HEK293 (cell line): ENCODE results near the gene LSM14B.

Source experiments
- GLI2 ChIP-seq: fragments of 450-650 bp; formaldehyde crosslinking; IDR thresholded peaks from 2 replicates; pipeline ENCODE4; 2017; ENCODE audit warnings: missing biosample characterization, missing genetic modification characterization, low read depth, borderline replicate concordance
- GLIS2 ChIP-seq: fragments of 450-650 bp; formaldehyde crosslinking; IDR thresholded peaks from 2 replicates; pipeline ENCODE4 v1.5.1; 2016; ENCODE audit warnings: missing biosample characterization, missing genetic modification characterization
- KLF1 ChIP-seq: fragments of 450-650 bp; formaldehyde crosslinking; IDR thresholded peaks from 2 replicates; pipeline ENCODE4 v1.5.1; 2016; ENCODE audit warnings: missing biosample characterization, missing genetic modification characterization
- MZF1 ChIP-seq: fragments of 450-650 bp; formaldehyde crosslinking; IDR thresholded peaks from 2 replicates; pipeline ENCODE4 v1.5.1; 2017; ENCODE audit warnings: missing biosample characterization, missing genetic modification characterization, borderline replicate concordance
- OVOL3 ChIP-seq: fragments of 450-650 bp; formaldehyde crosslinking; IDR thresholded peaks from 2 replicates; pipeline ENCODE4 v1.5.1; 2016; ENCODE audit warnings: missing biosample characterization, missing genetic modification characterization
- PRDM1 ChIP-seq: fragments of 450-650 bp; formaldehyde crosslinking; IDR thresholded peaks from 2 replicates; pipeline ENCODE4; 2016; ENCODE audit warnings: missing biosample characterization, missing genetic modification characterization
- SALL2 ChIP-seq: fragments of 450-650 bp; formaldehyde crosslinking; IDR thresholded peaks from 2 replicates; pipeline ENCODE4 v1.5.0; 2017; ENCODE audit warnings: missing biosample characterization, mild to moderate bottlenecking, missing genetic modification characterization, borderline replicate concordance
- SCRT2 ChIP-seq: fragments of 450-650 bp; formaldehyde crosslinking; IDR thresholded peaks from 2 replicates; pipeline ENCODE4 v1.5.1; 2016; ENCODE audit warnings: missing biosample characterization, missing genetic modification characterization
- SP3 ChIP-seq: fragments of 450-650 bp; formaldehyde crosslinking; IDR thresholded peaks from 2 replicates; pipeline ENCODE4 v1.5.1; 2016; ENCODE audit warnings: missing biosample characterization, missing genetic modification characterization
- TCF7L2 ChIP-seq: IDR thresholded peaks from 2 replicates; pipeline ENCODE4 v1.6.1; 2011; ENCODE audit warnings: low read depth, mild to moderate bottlenecking, inconsistent platforms, low read length, moderate library complexity, borderline replicate concordance
- TRIM28 ChIP-seq: IDR thresholded peaks from 2 replicates; pipeline ENCODE4 v1.6.1; 2011; ENCODE audit warnings: low read length, control low read depth, borderline replicate concordance
- ZBTB26 ChIP-seq: fragments of 450-650 bp; formaldehyde crosslinking; optimal IDR thresholded peaks from 2 replicates; pipeline ENCODE3; 2016; ENCODE audit warnings: missing biosample characterization, mild to moderate bottlenecking, missing genetic modification characterization
- ZBTB44 ChIP-seq: fragments of 450-650 bp; IDR thresholded peaks from 2 replicates; pipeline ENCODE4 v1.5.1; 2018; ENCODE audit warnings: missing biosample characterization, mild to moderate bottlenecking, missing genetic modification characterization
- ZBTB48 ChIP-seq: fragments of 450-650 bp; formaldehyde crosslinking; IDR thresholded peaks from 2 replicates; pipeline ENCODE4 v1.5.1; 2016; ENCODE audit warnings: missing biosample characterization, missing genetic modification characterization
- ZFP41 ChIP-seq: fragments of 450-650 bp; formaldehyde crosslinking; IDR thresholded peaks from 2 replicates; pipeline ENCODE4 v1.5.1; 2016; ENCODE audit warnings: missing biosample characterization, missing genetic modification characterization, borderline replicate concordance
- ZNF140 ChIP-seq: fragments of 450-650 bp; formaldehyde crosslinking; IDR thresholded peaks from 2 replicates; pipeline ENCODE4 v1.5.1; 2016; ENCODE audit warnings: missing biosample characterization, missing genetic modification characterization
- ZNF174 ChIP-seq: fragments of 450-650 bp; formaldehyde crosslinking; IDR thresholded peaks from 2 replicates; pipeline ENCODE4 v1.5.0; 2017; ENCODE audit warnings: missing biosample characterization, mild to moderate bottlenecking, missing genetic modification characterization
- ZNF175 ChIP-seq: fragments of 450-650 bp; formaldehyde crosslinking; IDR thresholded peaks from 2 replicates; pipeline ENCODE4 v1.5.1; 2016; ENCODE audit warnings: missing biosample characterization, missing genetic modification characterization
- ZNF19 ChIP-seq: fragments of 450-650 bp; formaldehyde crosslinking; IDR thresholded peaks from 2 replicates; pipeline ENCODE4; 2016; ENCODE audit warnings: missing biosample characterization, missing genetic modification characterization, low read depth
- ZNF214 ChIP-seq: fragments of 450-650 bp; formaldehyde crosslinking; IDR thresholded peaks from 2 replicates; pipeline ENCODE4 v1.5.1; 2017; ENCODE audit warnings: missing biosample characterization, mild to moderate bottlenecking, missing genetic modification characterization, borderline replicate concordance
- ZNF24 ChIP-seq: fragments of 450-650 bp; formaldehyde crosslinking; IDR thresholded peaks from 2 replicates; pipeline ENCODE4 v1.5.1; 2016; ENCODE audit warnings: missing biosample characterization, missing genetic modification characterization
- ZNF311 ChIP-seq: fragments of 450-650 bp; formaldehyde crosslinking; IDR thresholded peaks from 2 replicates; pipeline ENCODE4 v1.5.1; 2017; ENCODE audit warnings: missing biosample characterization, missing genetic modification characterization, borderline replicate concordance
- ZNF341 ChIP-seq: fragments of 450-650 bp; formaldehyde crosslinking; IDR thresholded peaks from 2 replicates; pipeline ENCODE4; 2016; ENCODE audit warnings: low read depth, missing biosample characterization, missing genetic modification characterization
- ZNF354C ChIP-seq: fragments of 450-650 bp; formaldehyde crosslinking; IDR thresholded peaks from 2 replicates; pipeline ENCODE4 v1.5.1; 2016; ENCODE audit warnings: missing biosample characterization, missing genetic modification characterization, low read depth, borderline replicate concordance
- ZNF366 ChIP-seq: fragments of 450-650 bp; formaldehyde crosslinking; conservative IDR thresholded peaks from 2 replicates; pipeline ENCODE4 v1.5.1; 2016; ENCODE audit warnings: missing biosample characterization, missing genetic modification characterization
- ZNF404 ChIP-seq: fragments of 450-650 bp; formaldehyde crosslinking; IDR thresholded peaks from 2 replicates; pipeline ENCODE4 v1.5.1; 2017; ENCODE audit warnings: missing biosample characterization, missing genetic modification characterization
- ZNF791 ChIP-seq: fragments of 450-650 bp; formaldehyde crosslinking; IDR thresholded peaks from 2 replicates; pipeline ENCODE4 v1.5.1; 2016; ENCODE audit warnings: missing biosample characterization, missing genetic modification characterization
- ZSCAN16 ChIP-seq: fragments of 450-650 bp; formaldehyde crosslinking; IDR thresholded peaks from 2 replicates; pipeline ENCODE4 v1.5.1; 2016; ENCODE audit warnings: missing biosample characterization, missing genetic modification characterization
- ZSCAN5A ChIP-seq: fragments of 450-650 bp; formaldehyde crosslinking; IDR thresholded peaks from 2 replicates; pipeline ENCODE4 v1.5.1; 2016; ENCODE audit warnings: missing biosample characterization, missing genetic modification characterization
- ZXDB ChIP-seq: fragments of 450-650 bp; formaldehyde crosslinking; IDR thresholded peaks from 2 replicates; pipeline ENCODE4 v1.5.1; 2016; ENCODE audit warnings: missing biosample characterization, missing genetic modification characterization
- TF ChIP-seq, protein P1 (sequence below): fragments of 450-650 bp; formaldehyde crosslinking; IDR thresholded peaks from 2 replicates; pipeline ENCODE4; 2016; ENCODE audit warnings: missing biosample characterization, missing genetic modification characterization
- TF ChIP-seq, protein P2 (sequence below): fragments of 450-650 bp; formaldehyde crosslinking; IDR thresholded peaks from 2 replicates; pipeline ENCODE4 v1.5.1; 2017; ENCODE audit warnings: missing biosample characterization, missing genetic modification characterization
- TF ChIP-seq, protein P3 (sequence below): fragments of 450-650 bp; IDR thresholded peaks from 2 replicates; pipeline ENCODE4 v1.5.1; 2018; ENCODE audit warnings: missing biosample characterization, missing genetic modification characterization

LSM14B gene

DNA sequence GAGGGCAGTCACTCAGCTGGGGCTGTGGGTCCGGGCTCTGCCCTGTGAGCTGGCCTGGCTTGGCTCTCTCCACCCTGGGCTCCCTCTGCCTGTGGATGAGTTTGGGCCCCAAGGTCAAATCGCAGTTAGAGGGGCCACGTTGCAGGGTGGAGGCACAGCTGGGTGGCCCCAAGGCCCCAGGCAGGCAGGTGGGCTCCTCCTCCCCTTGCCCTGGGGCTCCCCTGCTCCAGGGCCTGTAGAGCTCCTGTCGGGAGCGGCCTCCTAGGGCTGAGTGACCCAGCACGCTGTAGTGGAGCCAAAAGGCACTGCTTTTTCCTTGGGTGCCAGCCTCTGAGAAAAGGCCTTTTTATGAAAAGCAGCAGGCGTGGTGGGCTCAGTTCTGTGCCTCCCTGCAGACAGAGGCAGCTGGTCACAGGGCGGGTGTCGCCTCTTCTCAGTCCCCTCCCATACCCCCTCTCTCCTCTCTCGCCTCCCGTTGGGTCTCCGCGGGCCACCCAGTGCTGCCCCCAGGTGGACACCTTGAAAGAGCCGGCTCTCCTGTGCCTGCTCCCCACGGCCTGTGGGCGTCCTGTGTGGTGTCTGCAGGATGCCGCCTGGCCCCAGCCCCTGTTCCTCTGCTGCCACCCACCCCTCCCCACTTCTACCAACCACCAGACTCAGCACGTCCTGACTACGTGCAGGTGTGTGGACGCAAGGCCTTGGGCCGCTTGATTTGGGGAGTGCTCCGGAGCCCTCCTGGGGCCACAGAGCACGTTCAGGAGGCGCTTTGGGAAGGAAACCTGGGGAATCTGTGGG, 34.5 kb downstream of the LSM14B start (continued):
- TF ChIP-seq TRIM28: no peak
- no peak for TF ChIP-seq ZBTB48 (tag by site-specific recombination)
- no peak for TF ChIP-seq PRDM1
- no peak for TF ChIP-seq SCRT2 (tag by site-specific recombination)
- no peak for TF ChIP-seq ZBTB44 (tag by site-specific recombination)
- TF ChIP-seq, protein P1, sequence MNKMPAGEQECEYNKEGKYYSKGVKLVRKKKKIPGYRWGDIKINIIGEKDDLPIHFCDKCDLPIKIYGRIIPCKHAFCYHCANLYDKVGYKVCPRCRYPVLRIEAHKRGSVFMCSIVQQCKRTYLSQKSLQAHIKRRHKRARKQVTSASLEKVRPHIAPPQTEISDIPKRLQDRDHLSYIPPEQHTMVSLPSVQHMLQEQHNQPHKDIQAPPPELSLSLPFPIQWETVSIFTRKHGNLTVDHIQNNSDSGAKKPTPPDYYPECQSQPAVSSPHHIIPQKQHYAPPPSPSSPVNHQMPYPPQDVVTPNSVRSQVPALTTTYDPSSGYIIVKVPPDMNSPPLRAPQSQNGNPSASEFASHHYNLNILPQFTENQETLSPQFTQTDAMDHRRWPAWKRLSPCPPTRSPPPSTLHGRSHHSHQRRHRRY: no peak
- TF ChIP-seq ZNF791 (tag by site-specific recombination): no peak
- TF ChIP-seq ZNF19 (tag by site-specific recombination): no peak
- TF ChIP-seq ZXDB (tag by site-specific recombination): no peak
- TF ChIP-seq ZNF174 (tag by site-specific recombination): no peak
- TF ChIP-seq ZNF341 (tag by site-specific recombination): no peak
- peak; percentile 57 for TF ChIP-seq KLF1
- TF ChIP-seq ZNF175 (tag by site-specific recombination): no peak
- TF ChIP-seq ZNF404: no peak
- TF ChIP-seq, protein P2, sequence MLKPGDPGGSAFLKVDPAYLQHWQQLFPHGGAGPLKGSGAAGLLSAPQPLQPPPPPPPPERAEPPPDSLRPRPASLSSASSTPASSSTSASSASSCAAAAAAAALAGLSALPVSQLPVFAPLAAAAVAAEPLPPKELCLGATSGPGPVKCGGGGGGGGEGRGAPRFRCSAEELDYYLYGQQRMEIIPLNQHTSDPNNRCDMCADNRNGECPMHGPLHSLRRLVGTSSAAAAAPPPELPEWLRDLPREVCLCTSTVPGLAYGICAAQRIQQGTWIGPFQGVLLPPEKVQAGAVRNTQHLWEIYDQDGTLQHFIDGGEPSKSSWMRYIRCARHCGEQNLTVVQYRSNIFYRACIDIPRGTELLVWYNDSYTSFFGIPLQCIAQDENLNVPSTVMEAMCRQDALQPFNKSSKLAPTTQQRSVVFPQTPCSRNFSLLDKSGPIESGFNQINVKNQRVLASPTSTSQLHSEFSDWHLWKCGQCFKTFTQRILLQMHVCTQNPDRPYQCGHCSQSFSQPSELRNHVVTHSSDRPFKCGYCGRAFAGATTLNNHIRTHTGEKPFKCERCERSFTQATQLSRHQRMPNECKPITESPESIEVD (tag by site-specific recombination): no peak
- TF ChIP-seq ZNF140 (tag by site-specific recombination): no peak
- TF ChIP-seq SP3 (tag by site-specific recombination): no peak
- no peak for TF ChIP-seq ZNF24 (tag by site-specific recombination)
- peak; percentile 85 for TF ChIP-seq GLIS2 (tag by site-specific recombination)
- TF ChIP-seq ZNF354C (tag by site-specific recombination): no peak
- TF ChIP-seq ZSCAN16: no peak
- no peak for TF ChIP-seq ZNF311 (tag by site-specific recombination)
- TF ChIP-seq, protein P3, sequence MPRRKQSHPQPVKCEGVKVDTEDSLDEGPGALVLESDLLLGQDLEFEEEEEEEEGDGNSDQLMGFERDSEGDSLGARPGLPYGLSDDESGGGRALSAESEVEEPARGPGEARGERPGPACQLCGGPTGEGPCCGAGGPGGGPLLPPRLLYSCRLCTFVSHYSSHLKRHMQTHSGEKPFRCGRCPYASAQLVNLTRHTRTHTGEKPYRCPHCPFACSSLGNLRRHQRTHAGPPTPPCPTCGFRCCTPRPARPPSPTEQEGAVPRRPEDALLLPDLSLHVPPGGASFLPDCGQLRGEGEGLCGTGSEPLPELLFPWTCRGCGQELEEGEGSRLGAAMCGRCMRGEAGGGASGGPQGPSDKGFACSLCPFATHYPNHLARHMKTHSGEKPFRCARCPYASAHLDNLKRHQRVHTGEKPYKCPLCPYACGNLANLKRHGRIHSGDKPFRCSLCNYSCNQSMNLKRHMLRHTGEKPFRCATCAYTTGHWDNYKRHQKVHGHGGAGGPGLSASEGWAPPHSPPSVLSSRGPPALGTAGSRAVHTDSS: no peak
- no peak for TF ChIP-seq MZF1 (tag by site-specific recombination)
- no peak for TF ChIP-seq ZNF366
- TF ChIP-seq ZNF214: no peak
- no peak for TF ChIP-seq ZSCAN5A (tag by site-specific recombination)
- no peak for TF ChIP-seq SALL2 (tag by site-specific recombination)
- TF ChIP-seq OVOL3 (tag by site-specific recombination): no peak
- peak; percentile 22 for TF ChIP-seq ZBTB26 (tag by site-specific recombination)
- TF ChIP-seq ZFP41 (tag by site-specific recombination): no peak
- TF ChIP-seq GLI2 (tag by site-specific recombination): no peak
- no peak for TF ChIP-seq TCF7L2
